ENCODE results near the gene CACNA1C. TPM values are rescaled to one million over a fixed set of nuclear protein-coding genes. Genes with fewer than 3 reads are reported as not detected.

Gene CACNA1C
- total RNA-seq, 1 experiment from 2014 or later = 1.1 TPM

DNA sequence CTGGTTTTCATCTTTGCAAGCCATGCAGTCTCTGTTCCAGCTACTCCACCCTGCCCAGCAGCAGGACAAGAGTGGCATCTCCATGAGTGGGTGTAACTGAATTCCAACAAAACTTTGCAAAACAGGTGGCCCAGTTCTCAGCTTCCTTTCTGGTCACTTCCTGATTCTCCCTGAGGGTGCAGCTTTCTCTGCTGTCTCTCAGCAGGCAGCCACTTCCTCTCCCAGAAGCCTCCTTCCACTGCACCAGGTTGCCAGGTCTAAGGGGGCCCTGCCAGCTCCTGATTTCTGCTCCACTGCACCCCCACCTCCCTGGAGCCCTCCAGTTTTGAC is 400.9 kb downstream of the CACNA1C start:
- no peaks in the 10 kb centered on the region for H3K79me1 ChIP-seq (ENCODE audit: insufficient read depth, low read depth, low read length, poor library complexity, severe bottlenecking)
- H3K23me2 ChIP-seq (ENCODE audit: insufficient read length, low read depth, low read length, poor library complexity, severe bottlenecking) = no peaks in the 10 kb centered on the region
- no peak overlapping the region for H4K5ac ChIP-seq (ENCODE audit: insufficient read length, low read depth, low read length)
- H3K4ac ChIP-seq (ENCODE audit: low read depth, low read length) = no peak overlapping the region
- no peak overlapping the region for H3K27ac Mint-ChIP-seq
- no peak overlapping the region for H3K18ac ChIP-seq (ENCODE audit: insufficient read length, low read depth, low read length)
- no peak overlapping the region for H3K23ac ChIP-seq (ENCODE audit: insufficient read length, low read depth, low read length)
- H2BK20ac ChIP-seq (ENCODE audit: low read depth, low read length, poor library complexity, severe bottlenecking) = no peak overlapping the region
- no peaks in the 10 kb centered on the region for H3K9me3 ChIP-seq (ENCODE audit: control insufficient read depth, low read depth, low read length)
- H3K4me3 Mint-ChIP-seq = no peak overlapping the region
- peaks cover 2% of the 10 kb centered on the region; the same call in 1 of the 2 replicates for H3K27me3 Mint-ChIP-seq (ENCODE audit: low read depth)
- no peaks in the 10 kb centered on the region for H4K20me1 ChIP-seq (ENCODE audit: control insufficient read depth, insufficient read depth, insufficient read length)
- H2BK120ac ChIP-seq (ENCODE audit: low read depth, low read length, poor library complexity, severe bottlenecking) = no peak overlapping the region
- H3K9me3 Mint-ChIP-seq = no peaks in the 10 kb centered on the region
- no peak overlapping the region for H3K9ac ChIP-seq (ENCODE audit: extremely low read depth, insufficient read length, low read length)
- no peak overlapping the region for H3T11ph ChIP-seq (ENCODE audit: low read length)
- no peak overlapping the region for H2BK5ac ChIP-seq (ENCODE audit: insufficient read length, low read length)
- no peak overlapping the region for H3K14ac ChIP-seq (ENCODE audit: insufficient read depth, low read length)
- TF ChIP-seq, protein P1, sequence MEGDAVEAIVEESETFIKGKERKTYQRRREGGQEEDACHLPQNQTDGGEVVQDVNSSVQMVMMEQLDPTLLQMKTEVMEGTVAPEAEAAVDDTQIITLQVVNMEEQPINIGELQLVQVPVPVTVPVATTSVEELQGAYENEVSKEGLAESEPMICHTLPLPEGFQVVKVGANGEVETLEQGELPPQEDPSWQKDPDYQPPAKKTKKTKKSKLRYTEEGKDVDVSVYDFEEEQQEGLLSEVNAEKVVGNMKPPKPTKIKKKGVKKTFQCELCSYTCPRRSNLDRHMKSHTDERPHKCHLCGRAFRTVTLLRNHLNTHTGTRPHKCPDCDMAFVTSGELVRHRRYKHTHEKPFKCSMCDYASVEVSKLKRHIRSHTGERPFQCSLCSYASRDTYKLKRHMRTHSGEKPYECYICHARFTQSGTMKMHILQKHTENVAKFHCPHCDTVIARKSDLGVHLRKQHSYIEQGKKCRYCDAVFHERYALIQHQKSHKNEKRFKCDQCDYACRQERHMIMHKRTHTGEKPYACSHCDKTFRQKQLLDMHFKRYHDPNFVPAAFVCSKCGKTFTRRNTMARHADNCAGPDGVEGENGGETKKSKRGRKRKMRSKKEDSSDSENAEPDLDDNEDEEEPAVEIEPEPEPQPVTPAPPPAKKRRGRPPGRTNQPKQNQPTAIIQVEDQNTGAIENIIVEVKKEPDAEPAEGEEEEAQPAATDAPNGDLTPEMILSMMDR (conservative IDR thresholded peaks at IDR 0.05) = no peak
- no peaks in the 10 kb centered on the region for H3K27me3 ChIP-seq (ENCODE audit: insufficient read depth, low read length)
- H3K4me1 Mint-ChIP-seq = peaks cover 4 to 6% of the 10 kb centered on the region in 2 experiments
- DNase-seq = no peak
- no peak overlapping the region for H2AFZ ChIP-seq (ENCODE audit: low read length)
- no peaks in the 10 kb centered on the region for H3K4me1 ChIP-seq (ENCODE audit: insufficient read depth, low read length)
- H3K4me2 ChIP-seq (ENCODE audit: insufficient read depth, insufficient read length, low read length) = no peak overlapping the region
- no peak overlapping the region for H3K56ac ChIP-seq (ENCODE audit: insufficient read length, low read depth, low read length)
- H4K8ac ChIP-seq (replicated peaks; ENCODE audit: insufficient read length, low read depth, low read length) = no peak overlapping the region
- no peak overlapping the region for H2BK15ac ChIP-seq (ENCODE audit: low read depth, low read length)
- H2AK5ac ChIP-seq (ENCODE audit: insufficient read length, low read length) = no peak overlapping the region
- no peak overlapping the region for H2BK12ac ChIP-seq (ENCODE audit: insufficient read length, low read depth, low read length)
- H3K36me3 Mint-ChIP-seq (ENCODE audit: insufficient read depth in 1 of 3, low read depth in 3 of 3) = no peaks in the 10 kb centered on the region; a peak in 1 of 7 replicates
- no peak overlapping the region for H3K27ac ChIP-seq (ENCODE audit: insufficient read length, low read depth, low read length)
- H3K79me2 ChIP-seq (ENCODE audit: insufficient read depth, low read length) = no peaks in the 10 kb centered on the region
- H4K91ac ChIP-seq (ENCODE audit: insufficient read length, low read depth, low read length) = no peak overlapping the region

Measured in H9 (cell line).